COLO829 (cell line): Measurements from ENCODE around the gene NTRK2.
"Not testable (repeated sequence)": the region's sequence is repeated elsewhere in the genome, so short reads cannot be mapped to it uniquely, and the experiment has no call there.

Source experiments
- DNase-seq: peaks from one replicate; pipeline ENCODE4 v3.0.0; 2012; ENCODE audit warnings: low spot score

Gene NTRK2

DNA sequence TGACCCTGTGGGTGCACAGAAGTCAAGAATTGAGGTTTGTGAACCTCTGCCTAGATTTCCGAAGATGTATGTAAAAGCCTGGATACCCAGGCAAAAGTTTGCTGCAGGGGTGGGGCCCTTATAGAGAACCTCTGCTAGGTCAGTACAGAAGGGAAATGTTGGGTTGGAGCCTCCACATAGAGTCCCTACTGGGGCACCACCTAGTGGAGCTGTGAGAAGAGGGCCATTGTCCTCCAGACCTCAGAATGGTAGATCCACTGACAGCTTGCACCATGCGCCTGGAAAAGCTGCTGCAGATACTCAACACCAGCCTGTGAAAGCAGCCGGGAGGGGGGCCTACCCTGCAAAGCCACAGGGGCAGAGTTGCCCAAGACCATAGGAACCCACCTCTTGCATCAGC lies 399.9 kb downstream of the NTRK2 start:
- DNase-seq = not testable (repeated sequence)
